Occipital lobe (tissue), 2 donors: ENCODE measurements around the gene SF3A2. TPM values are rescaled to one million over a fixed set of nuclear protein-coding genes. Genes with fewer than 3 reads are reported as not detected.

Experiments
- DNase-seq: peaks from one replicate; lab custom pipeline; 2025; lab: John Stamatoyannopoulos, UW
- total RNA-seq: library from RNA; depleted of rRNA; stranded (reverse); fragments of >200 nt; gene quantifications from one replicate; pipeline ENCODE4 v1.2.3, GENCODE V29; 2014

The SF3A2 gene
- total RNA-seq, 1 donor from 2014 or later: 26.4 TPM

DNA sequence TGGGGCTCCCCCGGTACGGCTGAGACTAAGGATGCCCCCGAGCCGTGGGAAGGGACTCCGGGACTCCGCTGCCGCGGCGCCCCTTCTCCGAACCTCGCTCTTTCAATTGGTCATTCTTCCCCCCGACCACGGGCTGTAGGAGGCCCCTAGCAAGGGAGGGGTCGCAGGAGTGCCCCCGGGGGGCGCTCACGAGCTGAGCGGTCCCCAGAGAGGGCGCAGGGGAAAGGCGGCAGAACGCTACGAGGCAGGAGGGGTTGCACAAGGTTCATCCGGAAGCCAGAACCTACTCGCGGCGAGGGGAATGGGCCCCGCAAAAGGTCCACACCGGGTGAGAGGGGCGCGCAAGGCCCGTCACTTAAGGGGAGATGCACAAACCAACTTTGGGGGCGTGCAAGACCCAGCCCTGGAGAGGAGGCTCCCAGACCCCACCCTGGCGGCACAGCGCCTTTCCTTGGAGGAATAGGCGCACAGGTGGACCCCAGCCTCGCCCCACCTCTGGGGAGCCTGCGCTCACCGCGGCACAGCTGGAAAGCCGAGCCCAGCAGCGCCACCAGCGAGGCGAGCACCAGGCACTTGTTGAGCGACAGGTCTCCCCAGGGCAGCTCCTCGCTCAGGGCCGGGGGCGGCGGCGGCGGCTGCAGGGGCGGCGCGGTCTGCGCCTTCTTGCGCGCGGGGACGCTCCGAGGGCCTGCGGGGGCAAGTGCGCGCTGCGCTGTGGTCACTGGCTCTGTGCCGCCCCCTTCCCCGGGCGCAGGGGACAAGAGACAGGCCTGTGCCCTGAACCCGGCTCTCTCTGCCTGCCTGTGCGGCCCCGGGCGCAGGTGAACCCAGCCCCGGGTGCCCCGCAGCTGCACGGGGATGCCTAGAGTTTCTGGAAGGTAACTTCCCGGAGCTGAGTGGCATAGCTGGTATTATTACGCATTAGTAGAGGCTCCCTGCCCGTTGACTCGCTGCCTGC, 16.8 kb downstream of the SF3A2 start:
- DNase-seq: no peak

DNA sequence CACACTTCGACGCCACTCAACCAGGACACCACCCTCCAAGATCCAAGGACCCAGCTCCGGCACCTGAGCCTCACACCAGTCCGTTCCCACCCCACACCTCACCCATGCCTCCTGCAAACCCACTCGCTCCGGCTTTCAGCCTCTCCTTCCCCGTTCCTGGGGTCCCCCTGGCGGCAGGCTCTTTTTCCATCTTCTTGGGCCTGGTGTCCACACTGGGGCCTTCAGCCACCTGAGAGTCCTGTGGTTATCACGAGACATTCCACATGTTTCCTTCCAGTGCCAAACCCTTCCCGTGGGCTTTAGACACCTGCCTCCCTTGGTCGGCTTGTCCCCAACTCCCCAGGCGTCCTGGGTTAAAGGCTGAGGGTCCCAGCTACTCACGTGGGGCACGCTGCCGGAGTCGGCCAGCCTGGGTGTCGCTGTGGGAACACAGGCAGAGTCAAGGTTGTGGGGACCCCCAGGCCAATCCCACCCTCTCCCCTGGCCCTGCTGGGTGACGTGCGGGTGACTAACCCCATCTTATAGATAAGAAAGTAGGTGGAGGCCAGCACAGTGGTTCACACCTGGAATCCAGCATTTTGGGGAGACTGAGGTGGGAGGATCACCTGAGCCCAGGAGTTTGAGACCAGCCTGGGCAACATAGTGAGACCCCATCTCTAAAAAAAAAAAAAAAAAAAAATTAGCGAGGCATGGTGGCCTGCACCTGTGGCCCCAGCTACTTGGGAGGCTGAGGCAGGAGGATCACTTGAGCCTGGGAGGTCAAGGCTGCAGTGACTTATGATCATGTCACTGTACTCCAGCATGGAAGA, 17.6 kb downstream of the SF3A2 start:
- DNase-seq: no peak

DNA sequence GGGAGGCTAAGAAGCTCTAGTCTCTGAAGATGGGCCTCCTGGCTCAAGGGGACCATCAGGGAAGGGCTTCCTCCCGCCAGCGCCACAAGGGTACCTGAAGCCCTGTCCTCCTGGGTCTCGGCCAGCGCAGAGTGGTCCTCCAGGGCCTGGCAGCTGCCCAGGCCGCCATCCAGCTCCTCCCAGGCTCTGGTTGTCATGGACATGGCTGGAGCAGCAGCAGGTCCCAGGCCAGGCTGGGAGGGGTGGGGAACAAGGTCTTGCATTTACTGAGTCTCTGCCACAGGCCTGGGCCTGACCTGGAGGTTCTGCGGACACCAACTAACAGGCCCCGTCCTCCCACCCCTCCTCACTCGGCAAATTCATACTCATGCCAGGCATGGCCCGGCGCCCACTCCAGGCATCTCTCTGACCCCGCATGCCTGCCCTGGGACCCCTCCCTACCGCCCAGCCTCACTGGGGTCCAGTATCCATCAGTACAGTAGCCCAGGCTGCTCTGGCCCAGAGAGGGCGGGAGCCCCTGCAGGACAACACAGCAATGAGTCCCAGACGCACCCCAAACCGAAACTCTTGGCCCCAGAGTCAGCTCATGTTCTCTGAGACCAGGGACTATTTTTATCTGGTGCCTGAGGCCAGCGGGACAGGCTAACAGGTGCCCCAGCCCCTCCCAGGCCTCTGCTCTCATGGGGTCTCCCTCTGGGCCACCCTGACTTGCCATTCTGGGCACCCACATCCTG, 18.7 kb downstream of the SF3A2 start:
- no peak for DNase-seq

DNA sequence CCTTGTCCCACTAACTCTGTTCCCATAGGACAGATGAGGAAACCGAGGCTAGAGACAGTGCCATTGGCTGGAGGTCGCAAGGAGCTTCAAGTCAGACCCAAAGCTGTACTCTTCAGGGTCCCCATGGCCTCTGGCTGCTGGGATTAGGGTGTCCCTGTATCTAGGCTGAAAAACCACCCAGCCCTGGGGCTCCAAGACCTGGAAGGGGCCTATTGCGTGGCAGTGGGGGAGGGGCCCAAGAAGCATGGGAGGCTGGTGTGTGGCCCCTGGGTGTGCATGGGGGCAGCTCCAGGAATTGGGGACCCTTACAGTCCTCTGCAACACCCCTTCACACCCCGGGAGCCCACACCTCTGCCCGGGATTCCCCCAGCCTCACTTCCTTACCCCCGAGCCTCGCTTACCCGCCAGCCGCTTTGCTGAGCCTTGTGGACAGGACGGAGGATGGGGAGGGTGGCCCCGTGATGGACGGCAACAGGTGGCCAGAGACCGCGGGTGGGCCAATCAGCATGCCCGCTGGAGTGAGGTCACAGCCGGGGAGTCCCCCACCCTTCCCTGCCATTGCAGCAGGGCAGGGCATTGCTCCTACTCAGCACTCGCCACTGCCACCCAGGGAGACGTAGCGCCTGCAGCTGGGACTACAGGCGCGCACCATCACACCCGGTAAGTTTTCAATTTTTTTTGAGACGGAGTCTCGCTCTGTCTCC, 19.5 kb downstream of the SF3A2 start, which contains the start of gene JSRP1:
Gene JSRP1, minus strand, starts transcription at position 436 of the 704 bp plus-strand sequence. CDS start 1,103 bp downstream, outside the sequence.
- no peak for DNase-seq

DNA sequence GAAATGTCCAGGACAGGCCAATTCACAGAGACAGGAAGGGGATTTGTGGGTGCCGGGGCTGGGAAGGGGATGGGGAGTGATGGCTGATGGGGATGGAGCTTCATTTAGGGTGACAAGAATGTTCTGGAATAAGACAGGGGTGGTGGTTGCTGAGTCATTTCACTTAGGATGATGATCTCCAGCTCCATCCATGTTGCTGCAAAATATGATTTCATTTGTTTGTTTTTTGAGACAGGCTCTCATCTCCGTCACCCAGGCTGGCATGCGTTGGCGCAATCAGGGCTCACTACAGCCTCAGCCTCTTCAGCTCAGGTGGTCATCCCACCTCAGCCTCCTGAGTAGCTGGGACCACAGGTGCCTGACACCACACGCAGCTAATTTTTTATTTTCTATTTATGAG, 22.7 kb downstream of the SF3A2 start:
- DNase-seq: no peak

DNA sequence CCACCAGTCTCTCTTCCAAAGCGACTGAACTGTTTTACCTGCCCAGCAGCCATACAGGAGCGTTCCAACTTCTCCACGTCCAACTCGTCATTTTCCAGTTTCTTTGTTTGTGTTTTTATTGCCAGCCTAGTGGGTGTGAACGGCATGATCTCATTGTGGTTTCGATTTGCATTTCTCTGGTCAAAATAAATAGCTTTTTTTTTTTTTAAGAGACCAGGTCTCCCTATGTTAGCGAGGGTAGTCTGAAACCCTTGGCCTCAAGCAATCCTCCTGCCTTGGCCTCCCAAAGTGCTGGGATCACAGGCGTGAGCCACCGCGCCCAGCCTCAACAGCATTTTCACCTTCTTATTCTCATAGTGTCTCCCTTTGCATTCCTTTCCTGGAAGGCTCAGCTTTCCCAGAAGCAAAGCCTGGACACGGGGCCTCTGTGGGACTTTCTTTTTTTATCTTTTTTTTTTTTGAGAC, 23.7 kb downstream of the SF3A2 start:
- DNase-seq: no peak

DNA sequence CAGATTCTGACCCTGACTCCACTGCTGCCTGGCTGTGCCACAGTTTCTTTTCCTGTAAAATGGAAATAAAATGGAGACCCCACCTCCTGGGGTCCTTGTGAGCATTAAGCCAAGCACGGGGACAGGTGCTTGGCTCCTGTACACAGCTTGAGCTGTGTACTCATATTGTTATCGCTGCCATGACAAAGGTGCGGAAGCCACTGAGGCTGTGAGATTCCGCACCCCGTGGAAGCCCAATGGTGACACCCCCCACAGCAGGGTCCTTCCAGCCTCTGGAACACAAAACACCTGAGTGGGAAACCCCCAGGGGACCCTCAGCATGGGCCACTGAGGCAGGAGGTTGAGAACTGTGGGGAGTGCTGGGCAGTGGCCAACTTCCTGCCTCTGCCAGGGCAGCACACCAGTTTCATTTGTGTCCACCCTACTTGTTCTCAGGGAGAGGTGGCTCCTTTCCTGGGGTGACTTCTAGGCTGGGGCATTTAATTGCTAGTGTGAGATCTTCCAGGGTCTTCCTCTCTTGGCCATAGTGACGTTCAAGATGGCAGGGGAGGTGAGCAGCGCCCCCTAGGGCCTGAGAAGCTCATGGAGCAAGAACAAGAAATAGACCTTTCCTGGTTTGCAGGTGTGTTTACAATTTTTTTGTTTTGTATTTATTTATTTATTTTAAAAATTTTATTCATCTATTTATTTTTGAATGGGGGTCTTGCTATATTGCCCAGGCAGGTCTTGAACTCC, 25.0 kb downstream of the SF3A2 start:
- no peak for DNase-seq

DNA sequence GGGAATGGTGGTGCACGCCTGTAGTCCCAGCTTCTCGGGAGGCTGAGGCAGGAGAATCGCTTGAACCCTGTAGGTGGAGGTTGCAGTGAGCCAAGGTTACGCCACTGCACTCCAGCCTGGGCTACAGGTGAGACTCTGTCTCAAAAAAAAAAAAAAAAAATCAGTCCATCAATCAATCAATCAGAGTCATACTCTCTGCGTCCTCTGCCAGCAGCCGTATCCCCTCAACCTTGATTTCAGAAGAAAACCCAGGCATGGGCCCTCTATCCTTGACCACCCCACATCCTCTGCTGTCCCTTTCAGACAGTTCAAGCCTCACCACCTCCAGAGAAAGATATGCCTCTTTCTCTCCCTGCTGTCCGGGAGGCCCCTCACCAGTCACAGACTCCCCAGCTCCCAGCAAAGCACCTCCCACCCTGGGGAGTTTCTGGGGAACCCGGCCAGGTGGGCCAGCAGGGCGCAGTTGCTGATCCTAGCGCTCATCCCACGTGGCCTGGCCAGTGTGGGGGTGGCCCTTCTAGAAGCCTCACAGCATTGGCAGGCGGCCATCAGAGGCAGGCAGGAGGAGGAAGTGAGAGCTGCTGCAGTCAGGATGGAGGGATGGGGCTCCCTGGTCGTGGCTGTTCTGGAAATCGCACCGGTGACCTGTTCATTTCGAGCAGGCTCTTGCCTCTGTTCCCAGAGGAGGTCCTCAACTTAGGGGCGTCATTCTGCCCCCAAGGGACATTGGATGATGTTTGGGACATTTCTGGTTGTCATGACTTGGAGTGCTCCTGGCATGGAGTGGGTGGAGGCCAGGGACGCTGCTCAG, 29.8 kb downstream of the SF3A2 start:
- DNase-seq: peak; percentile 62

DNA sequence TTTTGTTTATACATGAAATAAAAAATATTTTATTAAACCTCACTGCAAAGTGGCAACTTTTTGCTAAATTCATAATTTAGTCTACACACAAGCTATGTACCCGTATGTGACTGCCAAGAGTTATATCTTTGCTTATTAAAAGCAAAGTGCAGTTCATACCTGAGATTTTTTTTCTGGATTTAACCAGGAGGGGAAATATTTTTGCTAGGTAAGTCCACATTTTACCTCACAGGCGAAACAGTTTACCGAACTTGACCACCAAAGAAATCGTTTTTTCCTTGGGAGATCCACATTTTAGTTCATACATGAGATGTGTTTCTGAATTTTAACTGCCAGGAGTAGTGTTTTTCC, 31.8 kb downstream of the SF3A2 start:
- DNase-seq: no peak

DNA sequence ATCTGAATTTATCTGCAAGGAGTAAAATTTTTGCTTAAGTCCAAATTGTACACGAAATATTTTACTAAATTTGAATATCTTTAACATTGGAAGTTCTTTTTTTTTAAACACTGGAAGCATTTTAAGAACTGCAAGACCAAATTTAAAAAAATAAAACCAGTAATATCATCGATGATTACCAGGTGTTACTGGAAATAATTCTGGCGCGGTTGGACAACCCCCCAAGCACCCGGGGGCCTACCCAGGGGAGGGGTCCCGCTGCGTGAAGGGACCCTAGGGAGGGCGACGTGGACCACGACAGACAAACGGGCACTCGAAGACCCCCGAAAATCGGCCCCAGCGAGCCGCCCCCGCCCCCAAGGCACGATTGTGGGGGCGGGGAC, 32.2 kb downstream of the SF3A2 start:
- no peak for DNase-seq

DNA sequence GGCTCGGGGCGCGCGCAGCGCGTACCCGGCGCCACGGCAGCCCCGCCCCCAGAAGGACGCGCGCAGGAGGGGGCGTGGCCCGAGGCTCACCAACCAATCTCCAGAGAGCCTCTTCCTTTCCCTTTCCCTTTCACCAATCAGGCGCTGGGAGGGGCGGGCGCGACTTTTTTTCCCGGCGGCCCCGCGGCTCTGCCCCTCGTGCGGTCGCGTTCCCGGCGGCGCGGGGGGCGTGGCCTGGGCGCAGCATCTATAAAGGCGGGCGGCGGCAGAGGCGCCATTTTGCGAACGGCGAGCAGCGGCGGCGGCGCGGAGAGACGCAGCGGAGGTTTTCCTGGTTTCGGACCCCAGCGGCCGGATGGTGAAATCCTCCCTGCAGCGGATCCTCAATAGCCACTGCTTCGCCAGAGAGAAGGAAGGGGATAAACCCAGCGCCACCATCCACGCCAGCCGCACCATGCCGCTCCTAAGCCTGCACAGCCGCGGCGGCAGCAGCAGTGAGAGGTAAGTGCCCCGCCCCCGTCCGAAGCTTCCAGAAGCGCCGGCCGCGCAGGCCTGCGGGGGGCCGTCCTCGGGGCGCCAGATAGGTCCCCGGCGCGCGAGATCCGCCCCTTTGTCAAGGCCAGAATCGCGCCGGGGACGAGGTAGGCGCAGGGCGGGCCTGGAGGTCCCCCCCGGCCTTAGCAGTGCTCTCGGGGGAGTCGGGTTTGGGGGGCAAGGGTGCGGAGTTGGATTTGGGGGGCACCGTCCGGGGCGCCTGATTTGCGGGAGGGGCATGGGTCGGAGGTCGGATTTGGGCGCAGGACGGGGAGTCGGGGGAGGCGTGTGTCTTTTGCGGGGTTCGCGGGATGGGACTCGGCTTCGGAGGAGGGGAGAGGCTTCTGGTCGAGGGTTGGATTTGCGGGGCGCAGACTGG, 32.9 kb downstream of the SF3A2 start:
- peak; percentile 97 for DNase-seq

DNA sequence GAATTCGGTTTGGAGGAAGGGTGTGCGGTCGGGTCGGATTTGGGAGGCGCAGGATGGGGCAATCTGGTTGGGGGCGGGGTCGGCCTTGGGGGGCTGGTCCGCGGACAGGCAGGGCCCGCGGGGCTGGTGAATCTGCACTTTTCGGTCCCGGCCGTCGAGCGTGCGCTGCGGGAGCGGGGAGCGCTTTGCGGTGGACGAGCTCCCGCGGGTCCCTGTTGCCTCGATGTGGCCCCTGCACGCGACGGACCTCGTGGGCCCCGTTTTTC, 33.5 kb downstream of the SF3A2 start:
- no peak for DNase-seq

DNA sequence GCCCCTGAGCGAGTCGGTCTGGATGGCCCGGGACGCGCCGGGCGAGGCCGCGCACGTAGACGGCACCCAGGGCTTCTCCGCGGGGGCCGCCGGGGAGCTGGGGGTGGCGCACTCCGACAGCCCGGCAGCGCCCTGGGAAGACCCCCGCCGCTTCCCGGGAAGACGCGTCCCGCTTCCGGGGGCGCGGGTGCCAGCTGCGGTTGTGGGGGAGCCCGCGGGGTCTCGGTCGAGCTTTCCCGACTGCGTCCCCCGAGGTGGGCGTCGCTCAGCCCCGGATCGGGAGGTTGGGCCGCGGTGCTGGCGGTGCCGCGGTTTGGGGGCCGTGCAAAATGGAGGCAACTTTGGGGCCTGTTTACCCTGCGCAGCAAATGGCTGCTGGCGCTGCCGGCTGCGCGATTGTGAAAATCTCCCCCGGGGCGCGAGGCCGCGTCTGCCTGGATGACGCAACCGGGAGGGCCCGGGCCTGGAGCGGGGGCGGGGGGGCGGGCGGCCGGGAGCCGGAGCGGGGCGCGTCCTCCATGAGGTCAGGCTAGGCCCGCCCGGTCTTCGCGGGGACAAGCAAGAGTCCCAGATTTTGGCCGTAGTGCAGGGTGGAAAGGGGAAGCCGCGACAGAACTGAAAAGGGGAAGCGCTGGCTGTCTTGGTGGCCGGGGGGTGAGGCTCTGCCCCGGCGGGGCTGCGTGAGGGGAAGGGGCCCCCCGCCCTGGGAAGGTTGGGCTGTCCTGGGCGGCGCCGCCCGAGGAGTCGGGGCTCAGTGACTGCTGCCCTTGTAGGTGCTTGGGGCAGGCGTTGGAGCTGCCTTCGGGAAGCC, 34.0 kb downstream of the SF3A2 start:
- peak; percentile 60 for DNase-seq

DNA sequence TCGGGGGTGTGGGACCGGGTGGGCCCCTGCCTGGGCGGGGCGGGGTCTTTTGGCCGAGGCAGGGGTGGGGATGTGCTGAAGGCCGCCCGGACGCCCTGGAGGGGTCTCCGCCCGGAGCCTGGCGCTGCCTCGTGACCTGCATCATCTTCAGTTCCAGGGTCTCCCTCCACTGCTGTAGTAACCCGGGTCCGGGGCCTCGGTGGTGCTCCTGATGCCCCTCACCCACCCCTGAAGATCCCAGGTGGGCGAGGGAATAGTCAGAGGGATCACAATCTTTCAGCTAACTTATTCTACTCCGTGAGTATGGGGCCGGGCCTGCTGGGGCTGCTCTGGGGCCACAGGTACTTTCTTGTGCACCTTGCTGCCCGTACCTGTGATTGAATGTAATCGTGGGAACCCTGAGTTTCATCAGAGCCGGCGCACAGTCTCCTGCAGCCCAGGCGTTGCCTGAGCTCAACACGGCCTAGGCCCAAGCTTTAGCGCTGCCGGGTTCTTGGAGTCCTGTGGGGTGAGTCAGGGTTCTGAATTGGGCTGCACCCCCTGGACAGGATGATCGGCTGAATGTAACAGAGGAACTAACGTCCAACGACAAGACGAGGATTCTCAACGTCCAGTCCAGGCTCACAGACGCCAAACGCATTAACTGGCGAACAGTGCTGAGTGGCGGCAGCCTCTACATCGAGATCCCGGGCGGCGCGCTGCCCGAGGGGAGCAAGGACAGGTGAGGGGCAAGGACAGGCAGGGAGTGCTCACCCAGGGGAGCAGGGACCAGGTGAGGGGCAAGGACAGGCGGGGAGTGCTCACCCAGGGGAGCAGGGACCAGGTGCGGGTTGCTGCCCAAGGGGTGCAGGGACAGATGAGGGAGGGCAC, 34.8 kb downstream of the SF3A2 start:
- DNase-seq: no peak

DNA sequence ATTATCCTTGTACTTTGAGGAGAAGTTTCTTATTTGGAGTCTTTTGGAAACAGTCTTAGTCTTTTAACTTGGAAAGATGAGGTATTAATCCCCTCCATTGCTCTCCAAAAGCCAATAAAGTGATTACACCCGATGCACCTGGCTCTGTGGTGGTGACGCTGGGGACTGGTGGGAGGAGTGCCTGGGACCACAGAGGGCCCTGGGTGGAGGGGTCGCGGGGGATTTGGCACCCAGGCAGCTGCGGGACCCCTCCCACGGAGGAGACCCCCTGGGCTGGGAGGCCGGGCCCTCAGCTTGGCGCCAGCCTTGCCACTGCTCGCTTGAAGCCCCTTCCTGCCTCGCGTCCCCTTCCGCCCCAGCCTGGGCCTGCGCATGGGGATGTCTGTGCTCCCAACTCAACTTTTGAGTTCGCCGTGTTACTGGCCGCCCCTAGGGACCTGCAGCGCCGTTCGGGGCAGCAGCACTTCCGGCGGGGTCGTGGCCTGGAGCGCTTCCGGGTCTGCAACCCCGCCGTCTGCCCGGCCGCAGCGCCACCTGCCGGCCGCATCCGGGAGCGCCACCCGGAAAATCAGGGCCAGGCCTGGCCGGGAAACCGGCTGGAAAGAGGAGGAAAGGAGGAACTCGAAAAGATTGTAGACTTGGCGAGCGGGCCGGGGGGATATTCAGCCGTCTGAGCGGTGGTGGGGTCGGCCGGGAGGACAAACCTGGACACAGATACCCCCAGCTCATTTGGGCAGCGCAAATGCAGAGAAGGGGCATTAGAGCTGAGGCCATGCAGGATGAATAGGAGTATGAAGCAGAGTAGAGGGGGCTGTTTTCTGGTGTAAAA, 36.9 kb downstream of the SF3A2 start:
- DNase-seq: no peak

DNA sequence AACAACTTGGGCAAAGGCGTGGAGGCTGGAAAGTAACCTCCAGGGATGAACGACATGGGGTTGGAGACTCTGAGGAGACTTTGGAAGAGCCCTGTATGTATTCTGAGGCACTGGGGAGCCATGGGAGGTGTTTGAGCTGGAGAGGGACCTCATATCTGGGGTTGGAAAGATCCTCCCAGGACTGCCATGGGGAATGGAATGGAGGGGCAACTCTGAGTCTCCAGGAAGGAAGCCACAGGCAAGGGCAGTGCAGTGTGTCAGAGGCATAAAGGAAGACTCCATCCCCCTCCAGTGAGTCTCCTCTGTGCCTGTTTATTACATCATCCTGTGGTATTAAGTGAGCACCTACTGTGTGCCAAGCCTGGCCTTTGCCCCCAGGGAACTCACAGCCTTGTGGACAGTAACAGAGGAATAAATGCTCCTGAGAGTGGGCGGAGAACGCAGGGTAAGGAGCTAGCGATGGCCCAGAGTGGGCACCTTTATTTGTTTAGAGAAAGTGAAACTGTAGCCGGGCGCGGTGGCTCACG, 37.6 kb downstream of the SF3A2 start:
- no peak for DNase-seq
